GM12872 (cell line): ENCODE measurements around the gene BLM.

Source experiments
- CTCF ChIP-seq: IDR thresholded peaks from 3 replicates; pipeline ENCODE4 v1.5.1; 2011; ENCODE audit warnings: low read depth, mild to moderate bottlenecking, low read length, moderate library complexity; ENCODE audit not compliant: insufficient read depth

The BLM gene

GRCh38 chr15:90730290-90730689 is 13.1 kb downstream of the BLM start:
- TF ChIP-seq CTCF, result no peak

GRCh38 chr15:90735923-90736322 is 18.8 kb downstream of the BLM start:
- TF ChIP-seq CTCF, result no peak

- no peak for TF ChIP-seq CTCF
Measured at GRCh38 chr15:90742087-90742486, 24.9 kb downstream of the BLM start.

- no peak for TF ChIP-seq CTCF
Measured at GRCh38 chr15:90743407-90743806, 26.3 kb downstream of the BLM start.

- no peak for TF ChIP-seq CTCF
Measured at GRCh38 chr15:90744759-90745402, 27.7 kb downstream of the BLM start.

GRCh38 chr15:90749754-90750153 is 32.6 kb downstream of the BLM start:
- TF ChIP-seq CTCF, result no peak

- no peak for TF ChIP-seq CTCF
Measured at GRCh38 chr15:90750186-90750585, 33.0 kb downstream of the BLM start.

- TF ChIP-seq CTCF, result no peak
Measured at GRCh38 chr15:90751300-90751825, 34.2 kb downstream of the BLM start.
